Fibroblast of skin of right quadriceps (primary cell): ENCODE measurements around the gene NFAT5.
"Not testable (repeated sequence)": the region's sequence is repeated elsewhere in the genome, so short reads cannot be mapped to it uniquely, and the experiment has no call there.

Experiments used
- DNase-seq: peaks from one replicate; pipeline ENCODE4 v3.0.0-alpha.2; 2013

NFAT5 gene

DNA sequence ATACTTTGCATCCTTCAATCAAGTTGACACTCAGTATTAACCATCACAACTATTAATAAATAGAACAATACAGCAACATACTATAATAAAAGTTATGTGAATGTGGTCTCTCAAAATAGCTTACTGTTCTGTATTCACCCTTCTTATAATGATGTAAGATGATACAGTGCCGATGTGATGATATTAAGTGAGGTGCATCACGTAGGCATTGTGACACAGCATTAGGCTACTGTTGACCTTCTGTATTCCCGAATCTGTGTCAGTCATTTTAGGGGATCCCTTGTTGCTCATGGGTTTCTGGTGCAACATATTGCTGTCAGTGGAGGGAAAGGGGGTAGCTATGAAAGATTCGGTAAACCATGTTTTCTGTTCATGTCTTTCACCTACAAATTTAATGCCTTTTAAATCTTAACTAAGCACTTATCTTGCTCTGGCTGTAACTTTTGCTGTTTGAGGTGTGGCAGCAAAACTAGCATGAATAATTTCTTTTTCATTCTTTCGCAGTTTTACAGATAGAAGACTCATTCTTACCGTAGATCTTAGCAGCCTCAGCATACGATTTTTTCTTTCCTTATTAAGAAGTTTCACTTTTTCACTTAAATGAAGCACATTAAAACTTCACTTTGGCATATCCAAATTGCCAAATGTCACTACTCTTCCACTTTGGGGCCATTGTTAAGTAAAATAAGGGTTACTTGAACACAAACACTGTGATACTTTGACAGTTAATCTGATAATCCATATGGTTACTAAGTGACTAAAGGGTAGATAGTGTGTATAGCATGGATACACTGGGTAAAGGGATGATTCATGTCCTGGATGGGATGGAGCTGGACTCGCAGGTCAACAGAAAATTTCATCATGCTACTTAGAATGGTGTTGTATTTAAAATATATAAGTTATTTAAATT lies 29.6 kb downstream of the NFAT5 start:
- DNase-seq, result peak; percentile 41

- no peak for DNase-seq
Measured at GRCh38 chr16:69596801-69597200, 31.0 kb downstream of the NFAT5 start.

DNA sequence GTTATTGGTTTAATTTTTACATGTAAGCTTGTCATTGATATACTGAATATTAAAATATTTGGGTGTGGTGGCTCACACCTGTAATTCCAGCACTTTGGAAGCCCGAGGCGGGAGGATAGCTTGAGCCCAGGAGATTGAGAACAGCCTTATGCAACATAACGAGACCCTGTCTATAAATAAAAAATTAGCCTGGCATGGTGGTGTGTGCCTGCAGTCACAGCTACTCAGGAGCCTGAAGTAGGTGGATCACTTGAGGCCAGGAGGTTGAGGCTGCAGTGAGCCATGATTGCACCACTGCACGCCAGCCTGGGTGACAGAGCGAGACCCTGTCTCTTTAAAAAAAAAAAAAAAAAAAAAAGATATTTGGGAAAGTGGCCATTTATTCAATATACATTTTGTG lies 32.3 kb downstream of the NFAT5 start:
- DNase-seq, result no peak

GRCh38 chr16:69599731-69600130 lies 34.0 kb downstream of the NFAT5 start:
- DNase-seq, result no peak

DNA sequence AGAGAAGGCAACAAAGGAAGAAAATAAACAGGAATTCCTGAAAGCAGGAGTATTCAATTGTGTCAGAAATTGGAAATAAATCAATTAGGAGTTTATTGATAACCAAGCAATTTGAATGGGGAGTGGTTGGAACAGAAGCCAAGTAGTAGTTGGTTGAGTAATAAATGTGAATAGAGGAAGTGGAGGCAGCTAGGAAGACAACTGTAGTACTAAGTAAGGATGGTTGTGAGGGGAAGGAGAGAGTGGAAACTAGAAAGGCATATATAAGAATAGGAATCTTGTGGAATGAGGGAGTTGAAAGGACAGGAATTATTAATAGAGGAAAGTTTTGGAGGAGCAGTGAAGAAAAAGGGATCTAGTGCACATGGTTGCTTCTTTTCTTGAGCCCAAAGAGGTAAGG lies 34.4 kb downstream of the NFAT5 start:
- DNase-seq, result no peak

- DNase-seq, result no peak
Measured at GRCh38 chr16:69601250-69601649, 35.5 kb downstream of the NFAT5 start.

DNA sequence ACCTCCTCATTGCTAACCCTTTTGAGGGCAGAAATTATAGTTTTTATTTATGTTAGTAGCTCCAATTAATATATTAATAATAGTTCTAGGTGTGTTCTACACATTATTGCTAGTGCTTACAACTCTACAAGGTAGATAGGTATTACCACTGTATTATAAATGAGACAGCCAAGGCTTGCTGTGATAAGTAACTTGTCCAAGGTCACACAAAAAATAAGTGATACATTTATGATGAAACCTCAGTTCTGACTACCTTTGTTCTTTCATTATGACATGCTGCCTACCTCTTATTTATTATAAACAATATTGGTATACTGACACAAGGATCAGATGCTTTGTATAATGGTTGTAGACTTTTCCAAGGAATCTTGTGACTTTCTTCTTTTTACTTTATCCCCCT lies 41.2 kb downstream of the NFAT5 start:
- DNase-seq, result no peak

DNA sequence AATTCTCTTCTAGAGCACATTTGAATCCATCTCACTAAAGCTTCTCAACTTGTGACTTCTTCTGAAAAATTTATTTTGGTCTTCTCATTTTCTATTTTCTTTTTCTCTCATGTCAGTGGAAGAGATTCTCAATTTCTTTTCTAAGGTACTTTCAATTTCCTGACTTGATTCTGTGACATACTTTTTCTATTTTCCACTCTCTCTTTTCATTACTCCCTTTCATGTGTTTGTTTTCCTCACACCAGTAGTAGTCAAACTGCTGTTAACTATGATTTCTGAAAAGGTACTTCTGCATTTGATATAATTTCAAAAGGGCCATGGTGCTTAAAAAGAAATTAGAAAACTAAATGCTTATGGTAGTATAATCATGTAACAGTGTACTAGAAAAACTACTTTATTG lies 41.9 kb downstream of the NFAT5 start:
- no peak for DNase-seq

DNA sequence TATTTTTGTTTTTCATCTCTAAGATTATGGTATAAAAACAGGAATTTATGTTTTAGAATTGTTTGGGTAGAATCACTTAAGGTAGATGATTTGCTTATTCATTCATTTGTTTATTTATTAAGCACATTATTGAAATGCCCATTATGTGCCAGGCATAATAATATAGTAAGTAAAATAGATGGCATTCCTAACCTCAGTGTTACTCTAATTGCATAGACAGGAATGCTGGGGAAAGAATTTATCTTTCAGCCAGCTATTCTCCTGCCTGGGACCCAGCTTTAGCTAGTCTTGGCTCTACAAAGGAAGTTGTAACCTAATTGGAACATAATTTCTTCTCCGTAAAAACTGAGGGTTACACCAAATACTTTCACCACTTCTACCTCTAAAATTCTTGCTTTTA lies 44.6 kb downstream of the NFAT5 start:
- DNase-seq, result peak; percentile 30

- DNase-seq, result peak; percentile 3
Measured at GRCh38 chr16:69611103-69611640, 45.4 kb downstream of the NFAT5 start.

- peak; percentile 7 for DNase-seq
Measured at GRCh38 chr16:69613378-69614154, 47.8 kb downstream of the NFAT5 start.

GRCh38 chr16:69615528-69615927 lies 49.8 kb downstream of the NFAT5 start:
- DNase-seq, result no peak

GRCh38 chr16:69616082-69616481 lies 50.3 kb downstream of the NFAT5 start:
- DNase-seq, result no peak

DNA sequence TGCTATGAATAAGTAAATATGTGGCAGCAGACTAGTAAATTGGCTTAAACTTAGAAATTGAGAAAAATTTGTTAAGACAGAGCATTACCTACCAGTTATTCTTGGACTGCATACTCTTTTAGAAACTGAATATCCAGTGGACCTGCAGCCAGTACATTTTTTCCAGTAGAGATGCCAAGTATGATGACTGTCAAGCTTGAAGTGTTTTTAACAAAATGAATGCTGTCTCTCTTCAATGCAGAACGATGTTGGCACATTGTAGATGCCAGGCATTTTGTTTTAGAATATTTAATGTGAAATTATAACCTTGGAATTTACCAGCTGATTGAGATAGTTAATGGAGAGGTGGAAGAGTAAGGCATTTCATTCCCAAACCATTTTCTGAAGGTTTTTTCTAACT lies 52.5 kb downstream of the NFAT5 start:
- no peak for DNase-seq

DNA sequence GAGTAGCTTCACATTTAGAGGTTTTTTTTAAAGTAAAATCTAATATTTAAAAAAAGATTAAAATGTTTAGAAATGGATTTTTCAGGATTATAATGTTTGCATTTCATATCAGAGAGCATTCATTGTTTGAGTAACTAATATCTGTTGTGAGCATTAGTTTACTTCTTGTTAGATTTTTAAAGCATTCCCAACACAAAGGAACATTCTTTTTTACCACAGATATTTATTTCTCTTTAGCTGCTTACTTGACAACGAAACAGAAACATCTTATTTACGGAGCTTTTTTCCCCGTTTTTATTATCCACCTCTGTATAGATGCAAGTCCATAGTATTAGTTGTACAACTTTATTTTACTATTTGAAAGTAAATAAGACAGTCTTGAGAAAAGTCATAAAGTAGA lies 53.0 kb downstream of the NFAT5 start:
- no peak for DNase-seq

DNA sequence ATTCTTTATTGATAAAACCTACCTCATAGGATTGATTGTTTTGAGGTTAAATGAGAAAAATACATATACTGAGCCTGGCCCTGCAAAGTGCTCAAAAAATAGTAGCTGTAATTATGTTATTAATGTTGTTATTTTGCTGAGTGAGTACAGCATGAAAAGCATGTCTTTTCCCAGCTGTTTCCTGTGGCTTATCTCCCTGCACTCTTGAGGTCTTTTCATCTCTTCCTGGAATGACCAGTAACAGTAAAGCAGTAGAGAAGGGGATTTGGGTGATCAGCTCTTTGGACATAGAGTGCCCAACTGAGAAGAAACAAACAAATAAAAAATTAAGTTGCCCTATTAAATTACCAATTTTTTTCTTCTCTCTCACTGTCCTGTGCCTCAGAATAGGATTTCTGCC lies 53.7 kb downstream of the NFAT5 start:
- DNase-seq, result no peak

- DNase-seq, result no peak
Measured at GRCh38 chr16:69620573-69620972, 54.8 kb downstream of the NFAT5 start.

GRCh38 chr16:69621225-69621624 lies 55.5 kb downstream of the NFAT5 start:
- DNase-seq, result no peak

DNA sequence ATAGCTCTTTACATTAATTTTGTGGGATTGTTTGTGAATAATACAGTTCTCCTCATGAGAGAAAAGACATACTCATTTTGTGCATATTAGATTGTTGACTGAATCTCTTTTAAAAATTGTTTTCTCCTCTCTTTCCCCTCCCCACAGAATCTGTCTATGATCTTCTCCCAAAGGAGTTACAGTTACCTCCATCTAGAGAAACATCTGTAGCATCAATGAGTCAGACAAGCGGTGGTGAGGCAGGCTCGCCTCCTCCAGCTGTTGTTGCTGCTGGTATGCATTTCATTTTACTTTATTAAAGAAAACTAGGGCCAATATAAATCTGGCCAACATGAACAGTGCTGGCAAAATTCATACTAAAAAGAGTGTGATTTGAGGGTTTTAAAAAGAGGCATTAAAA lies 60.5 kb downstream of the NFAT5 start:
- DNase-seq, result peak; percentile 19

GRCh38 chr16:69632828-69633227 lies 67.1 kb downstream of the NFAT5 start:
- no peak for DNase-seq

- no peak for DNase-seq
Measured at GRCh38 chr16:69633375-69633774, 67.6 kb downstream of the NFAT5 start.

DNA sequence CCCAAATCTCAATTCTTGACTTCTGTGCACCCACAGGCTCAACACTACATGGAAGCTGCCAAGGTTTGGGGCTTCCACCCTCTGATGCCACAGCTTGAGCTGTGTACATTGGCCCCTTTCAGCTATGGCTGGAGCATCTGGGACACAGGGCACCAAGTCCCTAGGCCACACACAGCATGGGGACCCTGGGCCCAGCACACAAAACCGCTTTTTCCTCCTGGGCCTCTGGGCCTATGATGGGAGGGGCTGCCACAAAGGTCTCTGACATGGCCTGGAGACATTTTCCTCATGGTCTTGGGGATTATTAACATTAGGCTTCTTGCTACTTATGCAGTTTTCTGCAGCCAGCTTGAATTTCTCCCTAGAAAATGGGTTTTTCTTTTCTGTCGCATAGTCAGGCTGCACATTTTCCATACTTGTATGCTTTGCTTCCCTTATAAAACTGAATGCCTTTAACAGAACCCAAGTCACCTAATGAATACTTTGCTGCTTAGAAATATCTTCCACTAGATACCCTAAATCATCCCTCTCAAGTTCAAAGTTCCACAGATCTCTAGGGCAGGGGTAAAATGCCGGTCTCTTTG lies 70.9 kb downstream of the NFAT5 start:
- not testable (repeated sequence) for DNase-seq

DNA sequence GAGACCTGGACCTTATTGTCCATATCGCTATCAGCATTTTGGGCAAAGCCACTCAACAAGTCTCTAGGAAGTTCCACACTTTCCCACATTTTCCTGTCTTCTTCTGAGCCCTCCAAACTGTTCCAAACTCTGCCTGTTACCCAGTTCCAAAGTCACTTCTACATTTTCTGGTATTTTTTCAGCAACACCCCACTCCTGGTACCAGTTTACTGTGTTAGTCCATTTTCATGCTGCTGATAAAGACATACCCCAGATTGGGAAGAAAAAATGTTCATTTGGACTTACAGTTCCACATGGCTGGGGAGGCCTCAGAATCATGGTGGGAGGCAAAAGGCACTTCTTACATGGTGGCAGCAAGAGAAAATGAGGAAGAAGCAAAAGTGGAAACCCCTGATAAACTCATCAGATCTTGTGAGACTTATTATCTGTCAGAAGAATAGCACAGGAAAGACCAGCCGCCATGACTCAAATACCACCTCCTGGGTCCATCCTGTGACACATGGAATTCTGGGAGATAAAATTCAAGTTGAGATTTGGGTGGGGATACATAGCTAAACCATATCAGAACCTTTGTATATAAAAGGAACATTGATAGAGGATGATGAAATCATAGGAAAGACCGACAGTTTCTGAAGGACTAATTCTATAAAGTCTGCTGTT lies 71.6 kb downstream of the NFAT5 start:
- DNase-seq, result not testable (repeated sequence)
